A673 (cell line): ENCODE measurements around the gene NUP62. TPM values are rescaled to one million over a fixed set of nuclear protein-coding genes. Genes with fewer than 3 reads are reported as not detected.

ENCODE experiments used
- BruUV-seq: library from RNA; stranded (reverse); fragments of 400-500 nt; replicated peaks from 2 replicates; lab custom pipeline; 2021; lab: Mats Ljungman, UMichigan
- CTCF ChIA-PET: fragments of 300-600 bp; sonication (Branson Sonifier 250); formaldehyde crosslinking; loops from one replicate; lab custom pipeline; 2022; ENCODE audit warnings: antibody characterized with exemption; lab: Charles Lee
- POLR2A ChIA-PET: fragments of 300-600 bp; sonication (Branson Sonifier 250); formaldehyde crosslinking; loops from one replicate; lab custom pipeline; 2022; ENCODE audit warnings: antibody characterized with exemption; ENCODE audit not compliant: low non-redundant PET; lab: Charles Lee
- DNase-seq: peaks from one replicate; pipeline ENCODE4 v3.0.0-alpha.2; 2015; ENCODE audit warnings: low spot score
- H3K27ac ChIP-seq: fragments of 200-600 bp; sonication (generic); 2 replicates; pipeline ENCODE4 v1.5.1; 2016; ENCODE audit warnings: mixed run types, low read depth, mild to moderate bottlenecking, mixed read lengths, antibody characterized with exemption, low read length; ENCODE audit not compliant: poor library complexity, severe bottlenecking
- H3K27me3 ChIP-seq: fragments of 200-600 bp; sonication (generic); replicated peaks from 2 replicates; pipeline ENCODE4 v1.6.1; 2017; ENCODE audit warnings: mixed run types, low read depth, mild to moderate bottlenecking, mixed read lengths, antibody characterized with exemption, low read length; ENCODE audit not compliant: insufficient read depth, poor library complexity
- H3K36me3 ChIP-seq: fragments of 200-600 bp; sonication (generic); 2 replicates; pipeline ENCODE4 v1.6.1; 2016; ENCODE audit warnings: mixed run types, mild to moderate bottlenecking, mixed read lengths, antibody characterized with exemption, low read length; ENCODE audit not compliant: insufficient read depth, poor library complexity, severe bottlenecking
- H3K4me1 ChIP-seq: fragments of 200-600 bp; sonication (generic); 2 replicates; pipeline ENCODE4 v1.6.1; 2017; ENCODE audit warnings: mixed run types, mild to moderate bottlenecking, mixed read lengths, antibody characterized with exemption, low read length; ENCODE audit not compliant: insufficient read depth, poor library complexity, severe bottlenecking
- H3K4me3 ChIP-seq: fragments of 200-600 bp; sonication (generic); 2 replicates; pipeline ENCODE4 v1.5.1; 2016; ENCODE audit warnings: low read depth, mixed run types, mild to moderate bottlenecking, mixed read lengths, low read length; ENCODE audit not compliant: poor library complexity, severe bottlenecking
- H3K9me3 ChIP-seq: fragments of 200-600 bp; sonication (generic); 2 replicates; pipeline ENCODE4 v1.6.1; 2016; ENCODE audit warnings: mixed run types, low read depth, mild to moderate bottlenecking, mixed read lengths, antibody characterized with exemption, low read length; ENCODE audit not compliant: poor library complexity, severe bottlenecking
- EZH2 ChIP-seq: fragments of 200-600 bp; sonication (generic); IDR thresholded peaks from 2 replicates; pipeline ENCODE4 v1.6.1; 2017; ENCODE audit warnings: borderline replicate concordance, low read depth, mild to moderate bottlenecking, mixed read lengths, antibody characterized with exemption, low read length; ENCODE audit not compliant: poor library complexity, severe bottlenecking
- intact Hi-C: fragments of 100-400 bp; cut with micrococcal nuclease; formaldehyde crosslinking; loops from one replicate; pipeline ENCODE4 v1.10.0; 2022; ENCODE audit not compliant: unreplicated experiment
- total RNA-seq: library from RNA; stranded (reverse); gene quantifications from 2 replicates; pipeline ENCODE4 v1.2.3, GENCODE V29; 2021
- TF ChIP-seq, protein P1 (sequence below): fragments of 300-800, 200-600 bp; sonication (generic); conservative IDR thresholded peaks from 2 replicates; pipeline ENCODE4 v1.5.1; 2017; ENCODE audit warnings: low read depth, mild to moderate bottlenecking, antibody characterized with exemption, low read length, moderate library complexity, mixed read lengths

Gene NUP62
- total RNA-seq, 1 experiment from 2014 or later, result 98.5 TPM

GRCh38 chr19:49874503-49875157 lies 54.7 kb downstream of the NUP62 start:
- H3K36me3 ChIP-seq, result peaks cover 10% of the 10 kb centered on the region
- ChIA-PET CTCF (no interaction called here), POLR2A (no interaction called here)
- TF ChIP-seq, protein P1, sequence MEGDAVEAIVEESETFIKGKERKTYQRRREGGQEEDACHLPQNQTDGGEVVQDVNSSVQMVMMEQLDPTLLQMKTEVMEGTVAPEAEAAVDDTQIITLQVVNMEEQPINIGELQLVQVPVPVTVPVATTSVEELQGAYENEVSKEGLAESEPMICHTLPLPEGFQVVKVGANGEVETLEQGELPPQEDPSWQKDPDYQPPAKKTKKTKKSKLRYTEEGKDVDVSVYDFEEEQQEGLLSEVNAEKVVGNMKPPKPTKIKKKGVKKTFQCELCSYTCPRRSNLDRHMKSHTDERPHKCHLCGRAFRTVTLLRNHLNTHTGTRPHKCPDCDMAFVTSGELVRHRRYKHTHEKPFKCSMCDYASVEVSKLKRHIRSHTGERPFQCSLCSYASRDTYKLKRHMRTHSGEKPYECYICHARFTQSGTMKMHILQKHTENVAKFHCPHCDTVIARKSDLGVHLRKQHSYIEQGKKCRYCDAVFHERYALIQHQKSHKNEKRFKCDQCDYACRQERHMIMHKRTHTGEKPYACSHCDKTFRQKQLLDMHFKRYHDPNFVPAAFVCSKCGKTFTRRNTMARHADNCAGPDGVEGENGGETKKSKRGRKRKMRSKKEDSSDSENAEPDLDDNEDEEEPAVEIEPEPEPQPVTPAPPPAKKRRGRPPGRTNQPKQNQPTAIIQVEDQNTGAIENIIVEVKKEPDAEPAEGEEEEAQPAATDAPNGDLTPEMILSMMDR, result no peak
- TF ChIP-seq EZH2, result no peak
- H3K27me3 ChIP-seq, result no peaks in the 10 kb centered on the region
- no TSS peak for BruUV-seq
- no peak for DNase-seq
- peaks cover 23% of the 10 kb centered on the region for H3K4me1 ChIP-seq
- intact Hi-C loops, result loop anchor here (10.0 kb wide), 1 partner anchor 380 kb away; the partner anchor contains the start of gene RPS11
- H3K27ac ChIP-seq, result no peak overlapping the region
- H3K4me3 ChIP-seq, result no peak overlapping the region
- no peaks in the 10 kb centered on the region for H3K9me3 ChIP-seq

GRCh38 chr19:49873834-49874233 lies 55.5 kb downstream of the NUP62 start:
- no TSS peak for BruUV-seq
- Histone ChIP-seq H3K27ac (no peak overlapping the region), H3K9me3 (no peaks in the 10 kb centered on the region), H3K27me3 (no peaks in the 10 kb centered on the region), H3K36me3 (peaks cover 7% of the 10 kb centered on the region), H3K4me3 (no peak overlapping the region), H3K4me1 (peaks cover 22% of the 10 kb centered on the region)
- ChIA-PET POLR2A (no interaction called here), CTCF (no interaction called here)
- DNase-seq, result no peak
- intact Hi-C loops, result loop anchor here (10.0 kb wide), 1 partner anchor 379 kb away; the partner anchor contains the start of gene RPS11
- no peak for TF ChIP-seq EZH2
- TF ChIP-seq, protein P1, result no peak

- ChIA-PET CTCF (no interaction called here), POLR2A (no interaction called here)
- BruUV-seq, result no TSS peak
- Histone ChIP-seq H3K4me3 (no peak overlapping the region), H3K36me3 (peaks cover 7% of the 10 kb centered on the region), H3K9me3 (no peaks in the 10 kb centered on the region), H3K4me1 (peaks cover 21% of the 10 kb centered on the region), H3K27ac (no peak overlapping the region), H3K27me3 (no peaks in the 10 kb centered on the region)
- DNase-seq, result no peak
- TF ChIP-seq EZH2, result no peak
- TF ChIP-seq, protein P1, result no peak
- intact Hi-C loops, result loop anchor here (10.0 kb wide), 1 partner anchor 378 kb away; the partner anchor contains the start of gene RPS11
Observed at GRCh38 chr19:49873129-49873521, 56.2 kb downstream of the NUP62 start.
